Ovary (tissue), 3 donors: ENCODE data around the gene PITPNC1.

Experiments used
- POLR2A ChIP-seq: fragments of 450-650 bp; IDR thresholded peaks from one replicate; pipeline ENCODE4 v1.6.1; 2017; ENCODE audit warnings: antibody characterized with exemption, mild to moderate bottlenecking, moderate library complexity
- TF ChIP-seq, protein P1 (sequence below), 3 donors: fragments of 450-650 bp in 2 of 3; fragments of 200-600 bp in 1 of 3; IDR thresholded peaks; one replicate each; pipeline versions ENCODE4 v1.5.1 to v1.8.0; 2016 to 2022; ENCODE audit warnings: antibody characterized with exemption in 3 of 3, mild to moderate bottlenecking in 1 of 3
- donor health status: DM: no; HTN: no; CAD: no.

DNA sequence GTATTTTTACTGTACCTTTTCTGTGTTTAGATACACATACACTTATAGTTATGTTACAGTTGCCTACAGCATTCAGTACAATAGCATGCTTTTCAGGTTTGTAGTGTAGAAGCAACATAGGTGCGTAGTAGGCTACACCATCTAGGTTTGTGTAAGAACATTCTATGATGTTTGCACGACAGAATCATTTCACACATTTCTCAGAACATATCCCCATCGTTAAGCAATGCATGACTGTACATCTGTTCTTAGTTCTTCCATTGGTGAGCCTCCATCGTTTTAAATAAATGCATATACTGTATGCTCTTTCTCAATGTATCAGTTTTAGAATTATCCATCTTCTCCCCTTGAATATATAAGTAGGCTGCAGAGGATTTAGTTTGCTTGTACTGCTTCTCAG lies 122.6 kb downstream of the PITPNC1 start:
- TF ChIP-seq, protein P1, sequence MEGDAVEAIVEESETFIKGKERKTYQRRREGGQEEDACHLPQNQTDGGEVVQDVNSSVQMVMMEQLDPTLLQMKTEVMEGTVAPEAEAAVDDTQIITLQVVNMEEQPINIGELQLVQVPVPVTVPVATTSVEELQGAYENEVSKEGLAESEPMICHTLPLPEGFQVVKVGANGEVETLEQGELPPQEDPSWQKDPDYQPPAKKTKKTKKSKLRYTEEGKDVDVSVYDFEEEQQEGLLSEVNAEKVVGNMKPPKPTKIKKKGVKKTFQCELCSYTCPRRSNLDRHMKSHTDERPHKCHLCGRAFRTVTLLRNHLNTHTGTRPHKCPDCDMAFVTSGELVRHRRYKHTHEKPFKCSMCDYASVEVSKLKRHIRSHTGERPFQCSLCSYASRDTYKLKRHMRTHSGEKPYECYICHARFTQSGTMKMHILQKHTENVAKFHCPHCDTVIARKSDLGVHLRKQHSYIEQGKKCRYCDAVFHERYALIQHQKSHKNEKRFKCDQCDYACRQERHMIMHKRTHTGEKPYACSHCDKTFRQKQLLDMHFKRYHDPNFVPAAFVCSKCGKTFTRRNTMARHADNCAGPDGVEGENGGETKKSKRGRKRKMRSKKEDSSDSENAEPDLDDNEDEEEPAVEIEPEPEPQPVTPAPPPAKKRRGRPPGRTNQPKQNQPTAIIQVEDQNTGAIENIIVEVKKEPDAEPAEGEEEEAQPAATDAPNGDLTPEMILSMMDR (IDR thresholded peaks at IDR 0.05) = no peak
- TF ChIP-seq POLR2A = no peak
